NB4 (cell line): Measurements from ENCODE around the gene GTPBP3.

Source experiments
- DNase-seq: peaks from one replicate; pipeline ENCODE4 v3.0.0; 2010; ENCODE audit warnings: low read depth
- H3K4me3 ChIP-seq: one replicate; pipeline ENCODE4 v1.5.1; 2011; ENCODE audit warnings: mild to moderate bottlenecking, low read depth, low read length, moderate library complexity
- MYC ChIP-seq: IDR thresholded peaks from 2 replicates; pipeline ENCODE4 v1.6.1; 2011; ENCODE audit warnings: low read depth, low read length
- POLR2A ChIP-seq: IDR thresholded peaks from 2 replicates; pipeline ENCODE4 v1.6.1; 2011; ENCODE audit warnings: mild to moderate bottlenecking; ENCODE audit not compliant: insufficient read length; ENCODE audit errors: extremely low read depth
- TF ChIP-seq, protein P1 (sequence below): IDR thresholded peaks from 2 replicates; pipeline ENCODE4 v1.6.1; 2011; ENCODE audit warnings: low read depth, low read length
- TF ChIP-seq, protein P2 (sequence below): IDR thresholded peaks from one replicate; pipeline ENCODE4 v1.5.1; 2012; ENCODE audit warnings: low read depth, low read length

GTPBP3 gene

DNA sequence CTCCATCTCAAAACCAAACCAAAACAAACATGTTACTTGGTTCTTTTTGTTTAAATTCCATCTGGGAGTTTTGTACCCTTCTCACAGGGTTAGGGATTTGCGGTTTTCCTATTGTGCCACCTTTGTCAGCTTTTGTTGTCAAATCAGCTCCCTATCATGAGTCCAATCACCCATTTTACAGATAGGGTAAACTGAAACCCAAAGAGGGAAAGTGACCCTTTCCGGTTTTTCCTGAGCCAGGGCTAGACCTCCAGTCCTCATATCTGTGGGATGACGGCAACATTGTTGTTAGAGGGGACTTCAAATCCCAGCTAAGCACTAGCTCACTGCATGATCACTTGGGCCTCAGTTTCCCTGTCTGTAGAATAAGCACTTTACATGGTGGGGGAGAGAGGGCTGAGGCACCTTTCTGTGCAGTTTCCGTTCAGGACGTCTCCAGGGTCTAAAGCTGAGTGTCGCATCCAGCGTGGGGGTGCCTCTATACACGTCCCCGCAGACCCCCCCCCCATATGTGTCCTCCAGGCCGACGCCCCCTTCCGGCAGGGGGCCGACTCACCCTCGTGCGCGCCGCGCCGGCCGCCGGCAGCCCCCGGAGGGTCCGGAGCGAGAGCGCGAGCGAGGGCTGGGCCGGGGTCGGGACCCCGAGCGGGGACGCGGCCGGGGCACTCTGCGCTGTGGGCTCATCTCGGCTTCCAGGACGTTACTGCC is 52.8 kb downstream of the GTPBP3 start:
- TF ChIP-seq POLR2A (no peak), MYC (no peak)
- TF ChIP-seq, protein P1, sequence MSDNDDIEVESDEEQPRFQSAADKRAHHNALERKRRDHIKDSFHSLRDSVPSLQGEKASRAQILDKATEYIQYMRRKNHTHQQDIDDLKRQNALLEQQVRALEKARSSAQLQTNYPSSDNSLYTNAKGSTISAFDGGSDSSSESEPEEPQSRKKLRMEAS: no peak
- TF ChIP-seq, protein P2, sequence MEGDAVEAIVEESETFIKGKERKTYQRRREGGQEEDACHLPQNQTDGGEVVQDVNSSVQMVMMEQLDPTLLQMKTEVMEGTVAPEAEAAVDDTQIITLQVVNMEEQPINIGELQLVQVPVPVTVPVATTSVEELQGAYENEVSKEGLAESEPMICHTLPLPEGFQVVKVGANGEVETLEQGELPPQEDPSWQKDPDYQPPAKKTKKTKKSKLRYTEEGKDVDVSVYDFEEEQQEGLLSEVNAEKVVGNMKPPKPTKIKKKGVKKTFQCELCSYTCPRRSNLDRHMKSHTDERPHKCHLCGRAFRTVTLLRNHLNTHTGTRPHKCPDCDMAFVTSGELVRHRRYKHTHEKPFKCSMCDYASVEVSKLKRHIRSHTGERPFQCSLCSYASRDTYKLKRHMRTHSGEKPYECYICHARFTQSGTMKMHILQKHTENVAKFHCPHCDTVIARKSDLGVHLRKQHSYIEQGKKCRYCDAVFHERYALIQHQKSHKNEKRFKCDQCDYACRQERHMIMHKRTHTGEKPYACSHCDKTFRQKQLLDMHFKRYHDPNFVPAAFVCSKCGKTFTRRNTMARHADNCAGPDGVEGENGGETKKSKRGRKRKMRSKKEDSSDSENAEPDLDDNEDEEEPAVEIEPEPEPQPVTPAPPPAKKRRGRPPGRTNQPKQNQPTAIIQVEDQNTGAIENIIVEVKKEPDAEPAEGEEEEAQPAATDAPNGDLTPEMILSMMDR: no peak
- H3K4me3 ChIP-seq: no peak overlapping the region
- DNase-seq: no peak

DNA sequence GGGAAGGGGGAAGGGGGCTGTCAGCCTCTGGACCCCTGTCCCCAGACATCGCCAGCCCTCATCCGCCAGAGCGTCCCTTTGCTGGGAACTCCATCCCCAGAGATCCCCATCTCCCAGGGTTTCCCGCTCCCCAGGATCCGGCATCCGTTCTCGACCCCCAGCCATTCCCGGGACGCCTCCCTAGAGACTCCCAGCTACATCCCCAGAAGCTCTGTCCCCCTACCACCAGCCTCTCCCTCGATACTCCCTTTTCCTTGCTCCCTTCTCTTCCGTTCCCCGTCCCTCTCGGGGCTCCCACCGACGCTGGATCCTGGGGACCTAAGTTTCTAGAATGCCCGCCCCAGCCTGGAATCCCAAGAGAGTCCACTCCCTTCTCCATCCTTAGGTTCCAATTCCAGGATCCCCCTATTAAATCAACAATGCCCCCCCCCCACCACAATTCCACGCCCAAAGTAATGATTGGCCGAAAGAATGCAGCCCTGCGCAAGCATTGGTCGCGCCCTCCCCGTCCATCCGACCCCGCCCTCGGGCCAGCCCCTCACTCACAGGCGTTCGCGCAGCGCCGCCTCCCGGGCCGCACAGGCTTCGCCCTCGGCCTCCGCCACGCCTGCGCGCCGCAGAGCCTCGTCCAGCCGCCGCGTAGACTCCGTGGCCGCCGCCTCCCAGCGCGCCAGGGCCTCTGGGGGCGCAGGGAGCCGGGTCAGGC is 53.5 kb downstream of the GTPBP3 start:
- TF ChIP-seq, protein P2: peak; percentile 46
- no peak for TF ChIP-seq POLR2A
- TF ChIP-seq, protein P1: no peak
- peak; percentile 6; the same call in 1 of the 2 replicates for TF ChIP-seq MYC
- peak overlapping the region; percentile 57 for H3K4me3 ChIP-seq
- peak; percentile 90 for DNase-seq

DNA sequence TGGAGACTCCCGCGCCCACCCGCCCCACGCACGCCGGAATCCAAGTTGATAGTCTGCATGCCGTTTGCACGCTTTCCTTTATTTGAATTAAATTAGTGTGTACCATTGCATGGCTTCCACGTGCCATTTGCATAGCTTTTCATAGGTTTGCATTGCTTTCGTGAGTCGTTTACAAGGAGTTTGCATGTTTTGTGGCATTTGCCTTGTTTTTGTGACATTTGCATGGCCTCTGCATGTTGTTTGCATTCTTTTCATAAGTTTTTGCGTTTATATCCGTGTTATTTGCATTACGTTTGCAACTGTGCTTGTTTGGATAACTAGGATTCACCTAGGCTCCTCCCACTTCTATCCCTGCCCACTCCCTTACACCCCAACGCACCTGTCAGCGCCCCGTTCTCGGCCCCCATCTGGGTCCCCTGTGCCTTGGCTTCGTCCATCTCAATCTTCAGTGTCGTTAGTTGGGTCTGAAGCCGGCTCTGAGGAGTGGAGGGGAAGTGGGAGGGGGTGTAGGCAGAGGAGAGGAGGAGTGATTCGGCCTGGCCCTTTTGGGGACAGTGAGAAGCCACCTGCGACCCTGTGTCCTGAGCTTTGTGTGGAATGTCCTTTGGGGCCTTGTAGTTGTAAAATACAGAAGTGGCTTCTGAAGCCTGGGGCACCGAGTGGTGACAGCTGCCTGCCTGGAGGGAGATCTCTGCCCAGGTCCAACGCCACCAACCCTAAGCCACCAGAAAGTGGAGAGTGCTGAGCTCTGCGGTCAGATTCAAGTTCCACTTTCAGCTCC is 54.2 kb downstream of the GTPBP3 start:
- TF ChIP-seq POLR2A: no peak
- TF ChIP-seq, protein P2: no peak
- 0 out of 2 replicates have a peak, but pooled peaks have one; percentile 29 for TF ChIP-seq MYC
- TF ChIP-seq, protein P1: peak; percentile 80
- peak; percentile 80 for DNase-seq
- peak overlapping the region; percentile 57 for H3K4me3 ChIP-seq
